Measurements from ENCODE around the gene GFAP.

The GFAP gene

GRCh38 chr17:44926821-44927525 lies 11.7 kb upstream of the GFAP start:
- ChIA-PET POLR2A (interaction anchor here (1.9 kb wide), 1 partner anchor 13 kb away, joined by 7 read pairs; no protein-coding TSS in a partner anchor), CTCF (no interaction called here)
- TF ChIP-seq PKNOX1 (IDR thresholded peaks at IDR 0.05) (no peak), SP1 (IDR thresholded peaks at IDR 0.05) (no peak), TARDBP (IDR thresholded peaks at IDR 0.05) (no peak), FOXK2 (IDR thresholded peaks at IDR 0.05) (no peak), BHLHE40 (IDR thresholded peaks at IDR 0.05; ENCODE audit: borderline replicate concordance) (no peak), ELF4 (IDR thresholded peaks at IDR 0.05) (no peak), FOXM1 (IDR thresholded peaks at IDR 0.05; ENCODE audit: borderline replicate concordance) (no peak), CTBP1 (IDR thresholded peaks at IDR 0.05; ENCODE audit: borderline replicate concordance) (no peak), SUZ12 (IDR thresholded peaks at IDR 0.05) (no peak), ZNF384 (IDR thresholded peaks at IDR 0.05) (no peak), HDGF (IDR thresholded peaks at IDR 0.05; ENCODE audit: borderline replicate concordance) (no peak), FOXA1 (IDR thresholded peaks at IDR 0.05) (no peak), NFRKB (IDR thresholded peaks at IDR 0.05) (no peak), LEF1 (IDR thresholded peaks at IDR 0.05; ENCODE audit: borderline replicate concordance) (no peak), L3MBTL2 (conservative IDR thresholded peaks at IDR 0.05) (no peak)
- DNase-seq (ENCODE audit: extremely low spot score) = no peak

GRCh38 chr17:44925731-44926697 lies 10.7 kb upstream of the GFAP start:
- ChIA-PET CTCF (interaction anchor here (0.6 to 1.1 kb wide), 2 partner anchors 9 to 97 kb away, joined by 3 read pairs; no protein-coding TSS in a partner anchor), POLR2A (interaction anchor here (1.9 kb wide), 1 partner anchor 14 kb away, joined by 7 read pairs; no protein-coding TSS in a partner anchor)
- TF ChIP-seq HDGF (IDR thresholded peaks at IDR 0.05; ENCODE audit: borderline replicate concordance) = no peak
- TF ChIP-seq FOXM1 (IDR thresholded peaks at IDR 0.05; ENCODE audit: borderline replicate concordance) = no peak
- no peak for TF ChIP-seq FOXA1 (IDR thresholded peaks at IDR 0.05)
- no peak for TF ChIP-seq TARDBP (IDR thresholded peaks at IDR 0.05)
- TF ChIP-seq LEF1 (IDR thresholded peaks at IDR 0.05; ENCODE audit: borderline replicate concordance) = no peak
- no peak for TF ChIP-seq ARNT (IDR thresholded peaks at IDR 0.05)
- no peak for TF ChIP-seq SUZ12 (IDR thresholded peaks at IDR 0.05)
- TF ChIP-seq L3MBTL2 (conservative IDR thresholded peaks at IDR 0.05) = no peak
- no peak for TF ChIP-seq ELF4 (IDR thresholded peaks at IDR 0.05)
- no peak for DNase-seq (ENCODE audit: extremely low spot score)

- no peak for TF ChIP-seq PKNOX1 (IDR thresholded peaks at IDR 0.05)
- DNase-seq (ENCODE audit: extremely low spot score) = no peak
- CTCF ChIA-PET = interaction anchor here (1.1 kb wide), 1 partner anchor 98 kb away, joined by 3 read pairs; no protein-coding TSS in a partner anchor
- POLR2A ChIA-PET = interaction anchor here (0.9 kb wide), 1 partner anchor 23 kb away, joined by 3 read pairs; no protein-coding TSS in a partner anchor
Measured at GRCh38 chr17:44924107-44924544, 8.8 kb upstream of the GFAP start.

GRCh38 chr17:44922746-44923470 lies 7.6 kb upstream of the GFAP start:
- no peak for TF ChIP-seq L3MBTL2 (conservative IDR thresholded peaks at IDR 0.05)
- TF ChIP-seq ARNT (IDR thresholded peaks at IDR 0.05) = no peak
- no peak for TF ChIP-seq SP1 (IDR thresholded peaks at IDR 0.05)
- no peak for TF ChIP-seq SUZ12 (IDR thresholded peaks at IDR 0.05)
- TF ChIP-seq BHLHE40 (IDR thresholded peaks at IDR 0.05; ENCODE audit: borderline replicate concordance) = no peak
- no peak for TF ChIP-seq TARDBP (IDR thresholded peaks at IDR 0.05)
- TF ChIP-seq NFRKB (IDR thresholded peaks at IDR 0.05) = no peak
- TF ChIP-seq LEF1 (IDR thresholded peaks at IDR 0.05; ENCODE audit: borderline replicate concordance) = no peak
- TF ChIP-seq CTBP1 (IDR thresholded peaks at IDR 0.05; ENCODE audit: borderline replicate concordance) = no peak
- no peak for TF ChIP-seq FOXM1 (IDR thresholded peaks at IDR 0.05; ENCODE audit: borderline replicate concordance)
- no peak for TF ChIP-seq FOXA1 (IDR thresholded peaks at IDR 0.05)
- TF ChIP-seq FOXK2 (IDR thresholded peaks at IDR 0.05) = no peak
- TF ChIP-seq ZNF384 (IDR thresholded peaks at IDR 0.05) = no peak
- ChIA-PET POLR2A (no interaction called here), CTCF (interaction anchor here (0.9 to 1.1 kb wide), 2 partner anchors 99 to 213 kb away, joined by 3 read pairs; partner anchors contain the start of gene ACBD4)
- no peak for DNase-seq (ENCODE audit: extremely low spot score)

GRCh38 chr17:44922136-44922535 lies 6.8 kb upstream of the GFAP start:
- ChIA-PET POLR2A (no interaction called here), CTCF (interaction anchor here (0.7 to 2.4 kb wide), 4 partner anchors 30 to 213 kb away, joined by 3 to 15 read pairs (median 7); partner anchors contain the start of gene ACBD4)
- TF ChIP-seq SUZ12 (IDR thresholded peaks at IDR 0.05) (no peak), FOXK2 (IDR thresholded peaks at IDR 0.05) (no peak), ZNF384 (IDR thresholded peaks at IDR 0.05) (no peak), BHLHE40 (IDR thresholded peaks at IDR 0.05; ENCODE audit: borderline replicate concordance) (no peak), TARDBP (IDR thresholded peaks at IDR 0.05) (no peak), NFRKB (IDR thresholded peaks at IDR 0.05) (no peak)
- DNase-seq (ENCODE audit: extremely low spot score) = no peak
